GM13976 (cell line): ENCODE data around the gene MYH6.

Experiments
- DNase-seq: peaks from one replicate; pipeline ENCODE4 v3.0.0; 2012; ENCODE audit warnings: low spot score
- CTCF ChIP-seq: IDR thresholded peaks from 2 replicates; pipeline ENCODE4 v1.5.1; 2012; ENCODE audit warnings: borderline replicate concordance, mild to moderate bottlenecking; ENCODE audit not compliant: insufficient read depth; ENCODE audit errors: extremely low read depth, missing control alignments, control extremely low read depth
- in situ Hi-C: fragments of 300-500 bp; cut with MboI; formaldehyde crosslinking; loops from one replicate; pipeline ENCODE4 v1.12.0; 2022; ENCODE audit warnings: low sequenced_read_pairs, mixed read lengths, inconsistent platforms; ENCODE audit not compliant: unreplicated experiment

MYH6 gene

GRCh38 chr14:23357261-23357660, 50.8 kb downstream of the MYH6 start:
- no peak for TF ChIP-seq CTCF
- in situ Hi-C loops = no loop called here

DNA sequence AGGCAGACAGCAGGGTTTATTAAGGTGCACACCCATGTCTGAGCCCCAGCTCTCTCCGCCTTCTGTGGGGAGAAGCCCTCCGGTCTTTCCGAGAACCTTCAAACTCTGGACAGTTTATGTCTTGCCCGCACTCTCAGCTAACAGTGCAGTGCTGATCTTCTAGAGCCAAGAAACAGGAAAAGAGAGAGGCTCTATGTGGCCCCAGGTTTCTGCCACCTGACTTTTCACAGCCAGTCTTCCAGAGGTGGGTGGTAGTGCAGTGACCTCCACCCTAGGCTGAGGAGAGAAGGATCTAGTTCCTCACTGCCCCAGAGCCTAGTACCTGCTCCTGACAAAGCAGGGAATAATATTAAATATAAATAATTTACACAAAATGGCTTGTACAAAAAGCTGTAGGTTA, 51.4 kb downstream of the MYH6 start:
- in situ Hi-C loops = no loop called here
- no peak for TF ChIP-seq CTCF
- no peak for DNase-seq

More at GRCh38 chr14:23357261-23357660, 50.8 kb downstream of the MYH6 start:
- DNase-seq = peak; percentile 11

- in situ Hi-C loops = no loop called here
- no peak for TF ChIP-seq CTCF
- DNase-seq = peak; percentile 4
Observed at GRCh38 chr14:23355871-23356435, 52.1 kb downstream of the MYH6 start.

DNA sequence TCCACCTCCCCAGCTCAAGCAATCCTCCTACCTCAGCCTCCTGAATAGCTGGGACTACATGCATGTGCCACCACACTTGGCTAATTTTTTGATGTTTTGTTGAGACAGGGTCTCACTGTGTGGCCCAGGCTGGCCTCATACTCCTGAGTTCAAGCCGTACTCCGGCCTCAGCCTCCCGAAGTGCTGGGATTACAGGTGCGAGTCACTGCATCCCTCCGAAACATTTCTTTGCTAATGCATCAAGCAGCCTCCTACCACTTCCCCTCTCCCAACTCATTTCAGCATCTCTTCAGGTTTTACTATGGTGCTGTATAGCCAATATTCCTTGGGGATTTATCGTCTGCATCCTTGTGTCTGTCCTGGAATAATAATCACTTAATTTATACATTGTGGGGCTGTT, 53.1 kb downstream of the MYH6 start:
- no peak for TF ChIP-seq CTCF
- in situ Hi-C loops = no loop called here
- no peak for DNase-seq

- TF ChIP-seq CTCF = no peak
- in situ Hi-C loops = no loop called here
- peak; percentile 12 for DNase-seq
Observed at GRCh38 chr14:23353433-23353780, 54.7 kb downstream of the MYH6 start.

DNA sequence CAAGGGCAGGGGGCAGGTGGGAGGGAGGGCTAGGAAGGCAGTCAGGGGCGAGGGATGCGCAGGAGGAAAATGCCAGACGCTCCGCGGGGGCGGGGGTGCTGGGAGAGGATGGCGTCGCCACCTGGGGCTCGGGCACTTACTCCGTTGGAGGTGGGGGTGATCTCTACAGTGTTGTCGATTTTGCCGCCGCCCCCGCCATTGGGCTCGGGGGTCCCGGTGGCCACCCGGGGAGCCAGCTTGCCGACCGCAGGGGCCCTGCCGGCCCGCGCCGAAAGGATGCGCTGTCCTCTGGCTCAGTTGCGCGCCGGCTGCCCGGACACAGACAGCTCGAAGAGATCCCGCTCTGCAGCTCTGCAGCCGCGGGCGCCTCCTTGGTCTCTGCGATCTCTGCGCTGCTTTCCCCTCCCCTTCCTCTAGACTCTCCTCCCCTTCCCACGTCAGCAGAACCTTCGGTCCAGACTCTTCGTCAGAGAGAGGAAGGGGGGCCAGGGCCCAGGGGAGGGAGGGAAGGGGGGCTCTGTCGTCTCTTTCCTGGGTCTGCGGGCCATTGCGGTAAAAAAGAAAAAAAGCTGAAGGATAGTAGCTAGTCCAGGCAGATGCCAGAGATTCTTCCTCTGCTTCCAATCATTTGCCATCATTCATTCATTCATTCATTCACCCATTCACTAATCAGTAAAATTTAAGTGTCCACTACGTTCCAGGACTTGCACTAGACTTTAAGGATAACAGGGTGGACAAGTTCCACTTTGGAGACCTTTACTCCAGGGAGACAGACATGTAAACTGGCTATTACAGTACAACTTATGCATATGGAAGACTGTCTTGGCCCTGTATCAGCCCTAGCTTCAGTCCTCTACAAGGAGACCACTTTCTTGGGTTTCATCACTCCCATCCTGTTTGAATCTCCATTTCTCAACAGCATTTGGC, 55.3 kb downstream of the MYH6 start, which contains the start of gene SLC22A17:
Gene SLC22A17 (minus strand): TSS at position 382 of the 927 bp plus-strand sequence.
- in situ Hi-C loops = no loop called here
- DNase-seq = peak; percentile 61

More for the DNA sequence above, 55.3 kb downstream of the MYH6 start, which contains the start of gene SLC22A17:
- no peak for TF ChIP-seq CTCF
